Measurements from ENCODE around the gene KIF26B.

The KIF26B gene

GRCh38 chr1:245316784-245317183, 162.0 kb downstream of the KIF26B start:
- Histone ChIP-seq H3K4me1 (ENCODE audit: low read length) (no peaks in the 10 kb centered on the region), H3K9ac (ENCODE audit: low read length) (no peak overlapping the region), H3K36me3 (replicated peaks; ENCODE audit: insufficient read depth, low read length) (no peaks in the 10 kb centered on the region), H3K79me2 (ENCODE audit: low read length) (no peaks in the 10 kb centered on the region), H3F3A (ENCODE audit: insufficient read depth, low read length) (no peaks in the 10 kb centered on the region), H3K4me3 (ENCODE audit: low read length) (no peak overlapping the region), H2AFZ (ENCODE audit: low read length) (no peak overlapping the region), H3K4me2 (ENCODE audit: low read depth, low read length) (no peak overlapping the region), H3K9me3 (replicated peaks; ENCODE audit: insufficient read depth, low read length) (no peaks in the 10 kb centered on the region), H4K20me1 (ENCODE audit: insufficient read depth, low read length) (no peaks in the 10 kb centered on the region), H3K27ac (ENCODE audit: low read length) (no peak overlapping the region), H3K27me3 (replicated peaks; ENCODE audit: insufficient read depth, low read length) (no peaks in the 10 kb centered on the region), H3K9me2 (replicated peaks; ENCODE audit: insufficient read depth, low read length) (no peaks in the 10 kb centered on the region)
- TF ChIP-seq CTCF (IDR thresholded peaks at IDR 0.05; ENCODE audit: low read length) (no peak), EZH2 (optimal IDR thresholded peaks at IDR 0.05; ENCODE audit: low read depth, low read length) (no peak), EZH2phosphoT487 (IDR thresholded peaks at IDR 0.05; ENCODE audit: low read length) (no peak)
- no peak for DNase-seq

GRCh38 chr1:245317217-245317616, 162.4 kb downstream of the KIF26B start:
- Histone ChIP-seq H3K4me1 (ENCODE audit: low read length) (no peaks in the 10 kb centered on the region), H4K20me1 (ENCODE audit: insufficient read depth, low read length) (no peaks in the 10 kb centered on the region), H3K79me2 (ENCODE audit: low read length) (no peaks in the 10 kb centered on the region), H3K27ac (ENCODE audit: low read length) (no peak overlapping the region), H3K9me3 (replicated peaks; ENCODE audit: insufficient read depth, low read length) (no peaks in the 10 kb centered on the region), H3K9ac (ENCODE audit: low read length) (no peak overlapping the region), H3K4me2 (ENCODE audit: low read depth, low read length) (no peak overlapping the region), H3K27me3 (replicated peaks; ENCODE audit: insufficient read depth, low read length) (no peaks in the 10 kb centered on the region), H3K4me3 (ENCODE audit: low read length) (no peak overlapping the region), H3K9me2 (replicated peaks; ENCODE audit: insufficient read depth, low read length) (no peaks in the 10 kb centered on the region), H2AFZ (ENCODE audit: low read length) (no peak overlapping the region), H3F3A (ENCODE audit: insufficient read depth, low read length) (no peaks in the 10 kb centered on the region), H3K36me3 (replicated peaks; ENCODE audit: insufficient read depth, low read length) (no peaks in the 10 kb centered on the region)
- DNase-seq: no peak
- TF ChIP-seq CTCF (IDR thresholded peaks at IDR 0.05; ENCODE audit: low read length) (no peak), EZH2 (optimal IDR thresholded peaks at IDR 0.05; ENCODE audit: low read depth, low read length) (no peak), EZH2phosphoT487 (IDR thresholded peaks at IDR 0.05; ENCODE audit: low read length) (no peak)

GRCh38 chr1:245319094-245319493, 164.3 kb downstream of the KIF26B start:
- Histone ChIP-seq H3K27me3 (replicated peaks; ENCODE audit: insufficient read depth, low read length) (no peaks in the 10 kb centered on the region), H3K36me3 (replicated peaks; ENCODE audit: insufficient read depth, low read length) (no peaks in the 10 kb centered on the region), H3K9ac (ENCODE audit: low read length) (no peak overlapping the region), H4K20me1 (ENCODE audit: insufficient read depth, low read length) (no peaks in the 10 kb centered on the region), H3K4me3 (ENCODE audit: low read length) (no peak overlapping the region), H3K4me2 (ENCODE audit: low read depth, low read length) (no peak overlapping the region), H3K79me2 (ENCODE audit: low read length) (no peaks in the 10 kb centered on the region), H3K9me2 (replicated peaks; ENCODE audit: insufficient read depth, low read length) (no peaks in the 10 kb centered on the region), H3K4me1 (ENCODE audit: low read length) (no peaks in the 10 kb centered on the region), H3K9me3 (replicated peaks; ENCODE audit: insufficient read depth, low read length) (no peaks in the 10 kb centered on the region), H2AFZ (ENCODE audit: low read length) (no peak overlapping the region), H3F3A (ENCODE audit: insufficient read depth, low read length) (no peaks in the 10 kb centered on the region), H3K27ac (ENCODE audit: low read length) (no peak overlapping the region)
- TF ChIP-seq EZH2 (optimal IDR thresholded peaks at IDR 0.05; ENCODE audit: low read depth, low read length): no peak
- no peak for TF ChIP-seq CTCF (IDR thresholded peaks at IDR 0.05; ENCODE audit: low read length)
- TF ChIP-seq EZH2phosphoT487 (IDR thresholded peaks at IDR 0.05; ENCODE audit: low read length): no peak
- DNase-seq: no peak

Data from MM.1S (cell line).